CD8-positive, alpha-beta memory T cell (primary cell): ENCODE results near the gene POU2AF1. TPM values are rescaled to one million over a fixed set of nuclear protein-coding genes. Genes with fewer than 3 reads are reported as not detected.

Experiments used
- CTCF ChIA-PET: fragments of 350-600 bp; sonication (Branson Sonifier 250); formaldehyde crosslinking; loops from one replicate; lab custom pipeline; 2021; ENCODE audit warnings: antibody characterized with exemption; lab: Charles Lee
- POLR2A ChIA-PET: fragments of 350-600 bp; sonication (Branson Sonifier 250); formaldehyde crosslinking; loops from one replicate; lab custom pipeline; 2021; ENCODE audit warnings: antibody characterized with exemption; lab: Charles Lee
- DNase-seq, 5 donors: peaks; one replicate each; pipeline versions ENCODE4 v3.0.0 to v3.0.0-alpha.2; 2020 to 2022; ENCODE audit warnings: mixed read lengths in 1 of 5
- H3K27ac ChIP-seq: one replicate; pipeline ENCODE4 v1.7.0; 2013; ENCODE audit warnings: low read depth, mild to moderate bottlenecking, low read length, moderate library complexity
- H3K27me3 ChIP-seq: 2 replicates; pipeline ENCODE4 v1.7.0; 2013; ENCODE audit warnings: low read length, mild to moderate bottlenecking; ENCODE audit not compliant: insufficient read depth, poor library complexity, severe bottlenecking
- H3K36me3 ChIP-seq: 2 replicates; pipeline ENCODE4 v1.7.0; 2013; ENCODE audit warnings: mild to moderate bottlenecking, low read length, moderate library complexity; ENCODE audit not compliant: insufficient read depth
- H3K4me1 ChIP-seq: 2 replicates; pipeline ENCODE4 v1.7.0; 2013; ENCODE audit warnings: mild to moderate bottlenecking, low read length, moderate library complexity; ENCODE audit not compliant: insufficient read depth
- H3K4me3 ChIP-seq: 2 replicates; pipeline ENCODE4 v1.7.0; 2013; ENCODE audit warnings: mild to moderate bottlenecking, low read length
- H3K9me3 ChIP-seq: 2 replicates; pipeline ENCODE4 v1.7.0; 2013; ENCODE audit warnings: mild to moderate bottlenecking, low read length
- H3K27ac Mint-ChIP-seq, 8 donors: one replicate each; pipeline ENCODE4 v1.8.0; 2020 to 2021; ENCODE audit warnings: mixed read lengths in 8 of 8, mild to moderate bottlenecking in 6 of 8, inconsistent platforms in 3 of 8, moderate library complexity in 3 of 8
- H3K27me3 Mint-ChIP-seq, 2 donors: one replicate each; pipeline ENCODE4 v1.8.0; 2020 to 2021; ENCODE audit warnings: mixed read lengths in 2 of 2, mild to moderate bottlenecking in 1 of 2, moderate library complexity in 1 of 2
- H3K36me3 Mint-ChIP-seq, 3 donors: one replicate each; pipeline ENCODE4 v1.8.0; 2020 to 2021; ENCODE audit warnings: mixed read lengths in 3 of 3, inconsistent platforms in 1 of 3, mild to moderate bottlenecking in 1 of 3
- H3K4me1 Mint-ChIP-seq, 3 donors: one replicate each; pipeline ENCODE4 v1.8.0; 2020 to 2021; ENCODE audit warnings: mixed read lengths in 3 of 3, inconsistent platforms in 1 of 3, mild to moderate bottlenecking in 1 of 3
- H3K4me3 Mint-ChIP-seq, 7 donors: one replicate each; pipeline ENCODE4 v1.8.0; 2020 to 2021; ENCODE audit warnings: mixed read lengths in 7 of 7, mild to moderate bottlenecking in 6 of 7, moderate library complexity in 4 of 7, inconsistent platforms in 2 of 7
- H3K9me3 Mint-ChIP-seq, 5 donors: one replicate each; pipeline ENCODE4 v1.8.0; 2020 to 2022; ENCODE audit warnings: mixed read lengths in 5 of 5, mild to moderate bottlenecking in 3 of 5, moderate library complexity in 2 of 5, inconsistent platforms in 1 of 5
- polyA plus RNA-seq: library from polyadenylated mRNA; unstranded; fragments of 300-500 nt; fragmentation: Illumina TruSeq; gene quantifications from one replicate; pipeline ENCODE4 v1.2.3, GENCODE V29; 2021
- total RNA-seq, 2 experiments: library from RNA; stranded (reverse); gene quantifications; one replicate each; pipeline ENCODE4 v1.2.3, GENCODE V29; 2021

The POU2AF1 gene
- total and polyA plus RNA-seq, 3 experiments from 2014 or later: 1.5 to 2.3 TPM; not detected in 1

DNA sequence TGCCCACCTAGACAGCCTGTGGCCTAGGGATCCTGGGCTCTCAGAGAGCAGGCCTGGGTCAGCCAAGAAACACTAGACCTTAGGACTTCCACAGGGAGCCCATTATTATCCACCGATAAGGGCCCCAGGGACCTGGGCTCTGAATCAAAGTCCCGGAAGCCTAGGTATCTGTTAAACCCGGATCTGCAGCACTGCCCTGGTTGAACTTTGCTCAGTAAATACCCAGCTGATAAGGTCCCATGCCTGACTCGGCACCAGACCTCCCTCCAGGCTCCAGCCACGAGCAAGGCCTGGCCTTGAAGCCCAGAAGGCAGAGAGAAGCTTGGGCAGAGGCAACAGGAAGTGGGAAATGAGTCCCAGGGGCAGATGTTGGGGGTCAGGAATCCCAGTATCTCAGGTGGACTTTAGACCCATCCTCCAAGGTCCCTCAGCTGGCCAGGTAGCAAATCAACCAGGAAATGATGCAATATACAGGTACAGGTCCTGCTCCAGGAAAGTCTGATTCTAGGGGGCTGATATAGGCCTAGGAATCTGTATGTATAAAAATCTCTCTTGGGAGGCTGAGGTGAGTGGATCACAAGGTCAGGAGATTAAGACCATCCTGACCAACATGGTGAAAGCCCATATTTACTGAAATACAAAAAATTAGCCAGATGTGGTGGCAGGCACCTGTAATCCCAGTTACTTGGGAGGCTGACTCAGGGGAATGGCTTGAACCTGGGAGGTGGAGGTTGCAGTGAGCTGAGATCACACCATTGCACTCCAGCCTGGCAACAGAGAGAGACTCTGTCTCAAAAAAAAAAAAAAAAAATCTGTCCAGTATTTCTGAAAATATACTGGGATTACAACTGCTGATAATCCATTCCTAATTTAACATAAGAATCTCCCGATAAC is 18.7 kb downstream of the POU2AF1 start:
- Histone ChIP-seq H3K27me3 (no peaks in the 10 kb centered on the region), H3K4me1 (no peaks in the 10 kb centered on the region), H3K27ac (no peak overlapping the region), H3K4me3 (no peak overlapping the region), H3K9me3 (no peaks in the 10 kb centered on the region), H3K36me3 (no peaks in the 10 kb centered on the region)
- H3K27ac Mint-ChIP-seq: no peak overlapping the region
- no peaks in the 10 kb centered on the region for H3K36me3 Mint-ChIP-seq
- no peaks in the 10 kb centered on the region for H3K4me1 Mint-ChIP-seq
- no peak overlapping the region for H3K4me3 Mint-ChIP-seq
- no peak for DNase-seq
- peaks cover 0 to 4% of the 10 kb centered on the region in 2 donors for H3K27me3 Mint-ChIP-seq
- ChIA-PET POLR2A (no interaction called here), CTCF (no interaction called here)
- H3K9me3 Mint-ChIP-seq: no peaks in the 10 kb centered on the region

DNA sequence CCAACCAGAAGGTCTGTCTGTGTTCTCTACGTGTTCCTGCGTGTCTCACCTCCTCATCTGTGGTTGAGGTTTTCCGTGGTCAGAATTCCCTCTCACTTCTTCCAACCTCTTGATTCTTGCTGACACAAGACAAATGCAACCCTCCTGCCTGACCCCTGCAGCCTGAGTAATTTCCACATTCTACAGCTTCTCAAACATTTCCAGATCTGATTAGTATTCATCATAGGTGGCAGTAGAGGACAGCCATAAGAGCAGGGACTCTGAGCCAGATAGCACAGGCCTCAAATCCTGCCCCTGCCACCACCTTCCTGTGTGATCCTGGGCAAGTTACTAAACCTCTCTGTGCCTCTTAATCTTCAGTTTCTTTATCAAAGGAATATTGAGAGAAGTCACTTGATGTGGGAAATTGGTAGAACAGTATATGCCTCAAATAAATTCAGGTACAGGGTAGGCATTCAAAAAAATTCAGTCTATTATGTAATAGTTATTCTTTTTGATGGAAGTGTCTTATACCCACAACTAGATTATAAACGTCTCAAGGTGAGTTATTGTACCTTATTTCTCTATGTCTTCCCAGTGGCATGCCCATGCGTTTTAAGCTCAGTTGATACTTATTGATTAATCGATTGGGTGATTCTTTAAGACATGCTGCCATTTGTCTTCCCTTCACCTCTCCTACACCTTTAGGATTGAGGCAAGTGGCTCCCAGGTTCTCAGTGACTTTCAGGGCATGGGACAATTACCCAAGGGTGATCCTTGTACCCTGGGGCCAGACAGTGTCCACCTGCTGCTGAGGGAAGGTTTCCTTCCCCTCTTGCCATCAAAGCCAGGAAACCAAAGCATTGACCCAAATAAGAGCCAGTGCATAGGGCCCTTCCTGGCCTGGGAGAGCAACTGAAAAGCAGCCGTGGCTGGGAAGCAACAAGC is 19.6 kb downstream of the POU2AF1 start:
- H3K4me1 Mint-ChIP-seq: no peaks in the 10 kb centered on the region
- no peaks in the 10 kb centered on the region for H3K9me3 ChIP-seq
- no peaks in the 10 kb centered on the region for H3K36me3 ChIP-seq
- H3K27me3 ChIP-seq: no peaks in the 10 kb centered on the region
- no peaks in the 10 kb centered on the region for H3K36me3 Mint-ChIP-seq
- ChIA-PET POLR2A (no interaction called here), CTCF (no interaction called here)
- DNase-seq: no peak
- no peaks in the 10 kb centered on the region for H3K9me3 Mint-ChIP-seq
- no peak overlapping the region for H3K4me3 Mint-ChIP-seq
- no peak overlapping the region for H3K27ac ChIP-seq
- H3K4me1 ChIP-seq: no peaks in the 10 kb centered on the region
- H3K27ac Mint-ChIP-seq: no peak overlapping the region
- no peak overlapping the region for H3K4me3 ChIP-seq
- H3K27me3 Mint-ChIP-seq: peaks cover 0 to 2% of the 10 kb centered on the region in 2 donors

DNA sequence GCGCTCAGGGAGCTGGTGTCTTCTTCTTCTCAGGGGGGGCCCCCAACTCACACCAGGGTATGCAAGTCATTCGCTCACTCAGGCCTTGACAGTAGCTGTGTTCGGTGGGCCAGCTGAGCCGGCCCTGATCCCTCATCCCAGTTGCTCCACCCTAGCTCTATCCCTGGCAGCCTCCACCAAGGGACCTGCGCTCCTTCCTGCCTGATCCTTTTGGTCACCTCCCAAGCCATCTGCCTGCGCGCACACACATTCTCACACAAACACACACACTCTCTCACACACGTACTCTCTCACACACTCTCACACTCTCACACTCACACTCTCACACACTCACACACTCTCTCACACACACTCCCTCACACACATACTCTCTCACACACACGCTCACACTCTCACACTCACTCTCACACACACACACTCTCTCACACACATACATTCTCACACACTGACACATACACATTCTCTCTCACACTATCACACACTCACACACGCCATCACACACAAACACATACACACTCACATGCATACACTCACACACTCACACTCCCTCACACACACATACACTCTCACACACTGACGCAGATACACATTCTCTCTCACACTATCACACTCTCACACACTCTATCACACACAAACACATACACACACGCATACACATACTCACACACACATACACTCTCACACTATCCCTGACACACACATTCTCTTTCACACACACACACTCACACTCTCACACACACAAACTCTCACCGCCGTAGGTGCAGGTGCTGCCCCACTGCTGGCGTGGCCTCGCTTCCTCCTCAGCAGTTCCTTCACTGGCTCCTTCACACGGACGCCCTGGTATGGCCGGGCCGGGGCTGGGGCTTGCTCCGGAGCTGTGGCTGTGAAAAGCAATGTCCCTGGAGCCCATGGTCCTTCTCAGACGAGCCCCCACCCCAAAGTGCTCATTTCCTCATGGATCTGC is 20.8 kb downstream of the POU2AF1 start:
- Mint-ChIP-seq H3K27me3 (peaks cover 0 to 2% of the 10 kb centered on the region in 2 donors), H3K9me3 (no peaks in the 10 kb centered on the region), H3K4me1 (no peaks in the 10 kb centered on the region), H3K27ac (no peak overlapping the region), H3K36me3 (no peaks in the 10 kb centered on the region), H3K4me3 (no peak overlapping the region)
- Histone ChIP-seq H3K27ac (no peak overlapping the region), H3K9me3 (no peaks in the 10 kb centered on the region), H3K36me3 (no peaks in the 10 kb centered on the region), H3K27me3 (no peaks in the 10 kb centered on the region), H3K4me3 (no peak overlapping the region), H3K4me1 (no peaks in the 10 kb centered on the region)
- ChIA-PET POLR2A (no interaction called here), CTCF (no interaction called here)
- DNase-seq: no peak

DNA sequence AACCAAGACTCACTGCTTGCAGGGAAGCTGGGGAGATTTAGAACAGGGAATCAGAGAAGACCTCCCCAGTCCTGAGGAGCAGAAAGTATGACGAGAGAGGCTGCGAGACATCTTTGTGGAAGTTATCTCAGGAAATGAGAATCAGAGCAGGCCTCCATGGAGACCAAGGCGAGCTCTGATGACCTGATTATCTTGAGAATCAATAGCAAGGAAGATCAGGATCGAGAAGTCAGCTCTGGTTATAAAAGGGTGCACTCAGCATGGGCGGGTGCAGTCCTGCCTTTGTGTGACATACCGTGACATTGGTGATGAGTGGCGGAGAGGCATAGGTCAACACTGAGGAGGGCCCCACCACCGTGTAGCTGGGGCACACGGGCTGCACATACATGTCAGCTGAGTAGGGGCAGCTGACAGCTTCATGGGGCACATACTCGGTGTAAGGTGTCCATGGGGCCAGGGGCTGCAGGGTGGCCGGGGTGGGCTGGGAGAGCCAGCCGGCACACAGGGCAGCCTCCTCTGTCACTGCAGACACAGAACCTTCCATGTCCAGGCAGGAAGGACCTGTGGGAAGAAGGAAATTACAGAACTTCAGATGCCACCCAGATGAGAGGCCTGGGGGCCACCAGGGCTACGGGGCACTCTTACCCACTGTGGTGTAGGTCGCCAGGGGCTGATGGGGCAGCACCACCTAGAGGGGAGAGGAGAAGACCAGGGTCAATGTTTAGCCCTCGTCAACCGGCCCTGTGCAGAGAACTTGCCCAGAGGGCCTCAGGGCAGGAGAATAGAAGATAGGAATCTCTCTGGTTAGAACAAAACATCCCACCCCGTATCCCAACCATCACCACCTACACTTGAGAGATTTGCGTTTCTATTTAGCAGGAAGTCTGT is 21.7 kb downstream of the POU2AF1 start:
- H3K27ac Mint-ChIP-seq: no peak overlapping the region
- Histone ChIP-seq H3K9me3 (no peaks in the 10 kb centered on the region), H3K4me3 (no peak overlapping the region), H3K36me3 (no peaks in the 10 kb centered on the region), H3K4me1 (no peaks in the 10 kb centered on the region), H3K27me3 (no peaks in the 10 kb centered on the region), H3K27ac (no peak overlapping the region)
- no peak overlapping the region for H3K4me3 Mint-ChIP-seq
- ChIA-PET POLR2A (no interaction called here), CTCF (interaction anchor here (1.4 kb wide), 1 partner anchor 20 kb away, joined by 4 read pairs; no protein-coding TSS in a partner anchor)
- H3K27me3 Mint-ChIP-seq: peaks cover 0 to 2% of the 10 kb centered on the region in 2 donors
- no peaks in the 10 kb centered on the region for H3K36me3 Mint-ChIP-seq
- DNase-seq: no peak
- no peaks in the 10 kb centered on the region for H3K4me1 Mint-ChIP-seq
- no peaks in the 10 kb centered on the region for H3K9me3 Mint-ChIP-seq

DNA sequence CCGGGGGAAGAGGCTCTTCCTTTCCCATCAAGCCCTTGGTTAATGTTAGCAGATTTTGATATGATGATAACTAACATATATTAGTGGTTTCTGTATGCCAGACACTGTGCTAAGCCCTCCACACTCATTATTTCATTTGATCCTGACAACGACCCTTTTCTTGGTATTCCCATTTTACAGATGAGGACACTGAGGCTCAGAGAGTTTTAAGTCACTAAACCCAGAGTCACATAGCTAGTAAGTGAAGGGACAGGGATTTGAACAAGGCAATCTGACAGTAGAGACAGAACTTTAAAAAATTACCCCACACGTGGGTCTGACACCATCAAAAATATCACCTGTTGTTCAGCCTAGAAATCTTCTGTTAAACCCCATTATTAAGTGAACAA is 22.4 kb downstream of the POU2AF1 start:
- DNase-seq: no peak
- Mint-ChIP-seq H3K9me3 (no peaks in the 10 kb centered on the region), H3K27ac (no peak overlapping the region), H3K4me3 (no peak overlapping the region), H3K36me3 (no peaks in the 10 kb centered on the region), H3K27me3 (no peaks in the 10 kb centered on the region), H3K4me1 (no peaks in the 10 kb centered on the region)
- H3K27me3 ChIP-seq: no peaks in the 10 kb centered on the region
- H3K36me3 ChIP-seq: no peaks in the 10 kb centered on the region
- POLR2A ChIA-PET: no interaction called here
- no peak overlapping the region for H3K4me3 ChIP-seq
- H3K9me3 ChIP-seq: no peaks in the 10 kb centered on the region
- CTCF ChIA-PET: interaction anchor here (1.4 kb wide), 1 partner anchor 21 kb away, joined by 4 read pairs; no protein-coding TSS in a partner anchor
- H3K27ac ChIP-seq: no peak overlapping the region
- H3K4me1 ChIP-seq: no peaks in the 10 kb centered on the region

DNA sequence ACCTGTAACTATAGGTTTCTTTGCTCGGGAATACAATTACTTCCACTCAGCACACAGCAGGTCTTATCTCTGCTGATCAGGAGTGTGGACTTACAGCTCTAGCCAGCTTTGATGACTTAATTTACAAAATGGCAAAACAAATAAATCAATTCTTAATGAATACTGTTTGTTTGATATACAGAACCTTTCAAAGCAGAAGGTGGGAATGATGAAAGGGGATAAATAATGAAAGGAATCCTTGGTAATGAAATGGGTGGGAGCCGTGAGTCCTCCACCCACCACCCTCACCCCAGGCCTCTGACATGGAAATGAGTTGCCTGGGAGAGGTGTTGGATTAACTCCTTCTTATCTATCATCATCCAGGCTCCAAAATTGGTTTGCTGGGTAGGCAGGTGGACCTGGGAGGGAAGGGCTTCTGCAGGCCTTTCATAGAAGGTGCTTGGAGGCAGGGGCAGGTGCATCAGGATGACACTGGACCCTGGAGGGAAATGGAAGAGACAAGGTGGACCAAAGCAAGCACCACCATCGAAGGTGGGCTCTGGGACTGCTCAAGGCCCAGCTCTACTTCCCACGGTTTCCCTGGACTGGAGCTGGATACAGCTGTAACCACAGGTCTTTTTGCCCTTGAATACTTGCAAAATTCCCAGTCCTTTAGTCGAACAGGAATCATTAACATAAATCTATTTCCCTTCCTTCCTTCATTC is 23.0 kb downstream of the POU2AF1 start:
- no peak for DNase-seq
- Mint-ChIP-seq H3K27me3 (peaks cover 0 to 3% of the 10 kb centered on the region in 2 donors), H3K4me1 (no peaks in the 10 kb centered on the region), H3K27ac (no peak overlapping the region), H3K36me3 (no peaks in the 10 kb centered on the region), H3K4me3 (no peak overlapping the region), H3K9me3 (no peaks in the 10 kb centered on the region)
- no peaks in the 10 kb centered on the region for H3K36me3 ChIP-seq
- CTCF ChIA-PET: interaction anchor here (1.4 kb wide), 1 partner anchor 21 kb away, joined by 4 read pairs; no protein-coding TSS in a partner anchor
- no peak overlapping the region for H3K27ac ChIP-seq
- no peaks in the 10 kb centered on the region for H3K9me3 ChIP-seq
- H3K27me3 ChIP-seq: no peaks in the 10 kb centered on the region
- POLR2A ChIA-PET: no interaction called here
- no peaks in the 10 kb centered on the region for H3K4me1 ChIP-seq
- H3K4me3 ChIP-seq: no peak overlapping the region
